Naive thymus-derived CD4-positive, alpha-beta T cell (primary cell): Measurements from ENCODE around the gene KDM3B. TPM values are rescaled to one million over a fixed set of nuclear protein-coding genes. Genes with fewer than 3 reads are reported as not detected.

ENCODE experiments used
- ATAC-seq: fragments of 150-1000 bp; cut with Tn5 transposase; 2 replicates; pipeline ENCODE4 v1.10.0; 2021; ENCODE audit warnings: mild to moderate bottlenecking, moderate library complexity
- CTCF ChIA-PET: fragments of 350-600 bp; sonication (Branson Sonifier 250); formaldehyde crosslinking; loops from one replicate; lab custom pipeline; 2021; ENCODE audit warnings: antibody characterized with exemption; lab: Charles Lee
- POLR2A ChIA-PET: fragments of 350-600 bp; sonication (Branson Sonifier 250); formaldehyde crosslinking; loops from one replicate; lab custom pipeline; 2021; ENCODE audit warnings: antibody characterized with exemption, inconsistent platforms; lab: Charles Lee
- DNase-seq, 9 donors: peaks; one replicate each; pipeline versions ENCODE4 v3.0.0 to v3.0.0-alpha.2; 2020 to 2022; ENCODE audit warnings: mixed read lengths in 1 of 9
- H3K27ac ChIP-seq: one replicate; pipeline ENCODE4 v1.7.0; 2013; ENCODE audit warnings: mild to moderate bottlenecking, low read depth, low read length, moderate library complexity
- H3K27me3 ChIP-seq, 2 donors: one replicate each; pipeline ENCODE4 v1.7.0; 2013; ENCODE audit warnings: low read length in 2 of 2, mild to moderate bottlenecking in 2 of 2, moderate library complexity in 2 of 2; ENCODE audit not compliant: control insufficient read depth in 2 of 2, insufficient read depth in 2 of 2
- H3K36me3 ChIP-seq, 3 experiments: 1 replicate in 2 of 3; 2 replicates in 1 of 3; pipeline ENCODE4 v1.7.0; 2013; ENCODE audit warnings: low read length in 3 of 3, mild to moderate bottlenecking in 3 of 3, moderate library complexity in 1 of 3; ENCODE audit not compliant: insufficient read depth in 3 of 3, control insufficient read depth in 2 of 3
- H3K4me1 ChIP-seq, 2 donors: one replicate each; pipeline ENCODE4 v1.7.0; 2013; ENCODE audit warnings: low read length in 2 of 2, mild to moderate bottlenecking in 2 of 2, moderate library complexity in 1 of 2; ENCODE audit not compliant: control insufficient read depth in 2 of 2, insufficient read depth in 2 of 2
- H3K4me3 ChIP-seq: 2 replicates; pipeline ENCODE4 v1.7.0; 2013; ENCODE audit warnings: mild to moderate bottlenecking, low read length
- H3K9me3 ChIP-seq, 3 experiments: 1 replicate in 2 of 3; 2 replicates in 1 of 3; pipeline ENCODE4 v1.7.0; 2013; ENCODE audit warnings: low read length in 3 of 3; ENCODE audit not compliant: control insufficient read depth in 2 of 3
- H3K27ac Mint-ChIP-seq, 9 donors: one replicate each; pipeline ENCODE4 v1.8.0; 2020 to 2022; ENCODE audit warnings: mixed read lengths in 9 of 9, mild to moderate bottlenecking in 8 of 9, moderate library complexity in 5 of 9, inconsistent platforms in 2 of 9
- H3K27me3 Mint-ChIP-seq, 5 donors: one replicate each; pipeline ENCODE4 v1.8.0; 2021 to 2022; ENCODE audit warnings: mixed read lengths in 5 of 5, mild to moderate bottlenecking in 1 of 5
- H3K36me3 Mint-ChIP-seq, 5 donors: one replicate each; pipeline ENCODE4 v1.8.0; 2020 to 2022; ENCODE audit warnings: mixed read lengths in 5 of 5, mild to moderate bottlenecking in 3 of 5, inconsistent platforms in 1 of 5
- H3K4me1 Mint-ChIP-seq, 7 donors: one replicate each; pipeline ENCODE4 v1.8.0; 2020 to 2022; ENCODE audit warnings: mixed read lengths in 7 of 7, mild to moderate bottlenecking in 3 of 7, inconsistent platforms in 1 of 7
- H3K4me3 Mint-ChIP-seq, 10 donors: one replicate each; pipeline ENCODE4 v1.8.0; 2020 to 2022; ENCODE audit warnings: mild to moderate bottlenecking in 10 of 10, mixed read lengths in 10 of 10, moderate library complexity in 6 of 10, inconsistent platforms in 2 of 10
- H3K9me3 Mint-ChIP-seq, 11 donors: one replicate each; pipeline ENCODE4 v1.8.0; 2020 to 2022; ENCODE audit warnings: mixed read lengths in 11 of 11, mild to moderate bottlenecking in 4 of 11, inconsistent platforms in 1 of 11, moderate library complexity in 1 of 11
- intact Hi-C, 2 donors: fragments of 100-400 bp; cut with micrococcal nuclease; formaldehyde crosslinking; loops; one replicate each; pipeline ENCODE4 v1.15.1; 2023
- polyA plus RNA-seq, 2 donors: library from polyadenylated mRNA; unstranded; fragments of 300-500 nt; fragmentation: Illumina TruSeq; gene quantifications; one replicate each; pipeline ENCODE4 v1.2.3, GENCODE V29; 2021
- total RNA-seq, 6 experiments: library from RNA in 5 of 6; stranded (reverse) in 5 of 6; gene quantifications; 1 replicate in 5 of 6; 2 replicates in 1 of 6; pipeline ENCODE4 v1.2.3 and lab custom pipeline; 2021 to 2026

Gene KDM3B, protein sequence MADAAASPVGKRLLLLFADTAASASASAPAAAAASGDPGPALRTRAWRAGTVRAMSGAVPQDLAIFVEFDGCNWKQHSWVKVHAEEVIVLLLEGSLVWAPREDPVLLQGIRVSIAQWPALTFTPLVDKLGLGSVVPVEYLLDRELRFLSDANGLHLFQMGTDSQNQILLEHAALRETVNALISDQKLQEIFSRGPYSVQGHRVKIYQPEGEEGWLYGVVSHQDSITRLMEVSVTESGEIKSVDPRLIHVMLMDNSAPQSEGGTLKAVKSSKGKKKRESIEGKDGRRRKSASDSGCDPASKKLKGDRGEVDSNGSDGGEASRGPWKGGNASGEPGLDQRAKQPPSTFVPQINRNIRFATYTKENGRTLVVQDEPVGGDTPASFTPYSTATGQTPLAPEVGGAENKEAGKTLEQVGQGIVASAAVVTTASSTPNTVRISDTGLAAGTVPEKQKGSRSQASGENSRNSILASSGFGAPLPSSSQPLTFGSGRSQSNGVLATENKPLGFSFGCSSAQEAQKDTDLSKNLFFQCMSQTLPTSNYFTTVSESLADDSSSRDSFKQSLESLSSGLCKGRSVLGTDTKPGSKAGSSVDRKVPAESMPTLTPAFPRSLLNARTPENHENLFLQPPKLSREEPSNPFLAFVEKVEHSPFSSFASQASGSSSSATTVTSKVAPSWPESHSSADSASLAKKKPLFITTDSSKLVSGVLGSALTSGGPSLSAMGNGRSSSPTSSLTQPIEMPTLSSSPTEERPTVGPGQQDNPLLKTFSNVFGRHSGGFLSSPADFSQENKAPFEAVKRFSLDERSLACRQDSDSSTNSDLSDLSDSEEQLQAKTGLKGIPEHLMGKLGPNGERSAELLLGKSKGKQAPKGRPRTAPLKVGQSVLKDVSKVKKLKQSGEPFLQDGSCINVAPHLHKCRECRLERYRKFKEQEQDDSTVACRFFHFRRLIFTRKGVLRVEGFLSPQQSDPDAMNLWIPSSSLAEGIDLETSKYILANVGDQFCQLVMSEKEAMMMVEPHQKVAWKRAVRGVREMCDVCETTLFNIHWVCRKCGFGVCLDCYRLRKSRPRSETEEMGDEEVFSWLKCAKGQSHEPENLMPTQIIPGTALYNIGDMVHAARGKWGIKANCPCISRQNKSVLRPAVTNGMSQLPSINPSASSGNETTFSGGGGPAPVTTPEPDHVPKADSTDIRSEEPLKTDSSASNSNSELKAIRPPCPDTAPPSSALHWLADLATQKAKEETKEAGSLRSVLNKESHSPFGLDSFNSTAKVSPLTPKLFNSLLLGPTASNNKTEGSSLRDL (N-terminal part only)
- total RNA-seq (10 to 100 TPM; 67.7 to 90.2 (median 82.8) TPM), polyA plus RNA-seq (10 to 100 TPM; 12.8 to 15.1 TPM), total RNA-seq (lab: John Stamatoyannopoulos, UW) (243 reads per million, percentile 94 among the genes with 10 or more reads in this experiment)

DNA sequence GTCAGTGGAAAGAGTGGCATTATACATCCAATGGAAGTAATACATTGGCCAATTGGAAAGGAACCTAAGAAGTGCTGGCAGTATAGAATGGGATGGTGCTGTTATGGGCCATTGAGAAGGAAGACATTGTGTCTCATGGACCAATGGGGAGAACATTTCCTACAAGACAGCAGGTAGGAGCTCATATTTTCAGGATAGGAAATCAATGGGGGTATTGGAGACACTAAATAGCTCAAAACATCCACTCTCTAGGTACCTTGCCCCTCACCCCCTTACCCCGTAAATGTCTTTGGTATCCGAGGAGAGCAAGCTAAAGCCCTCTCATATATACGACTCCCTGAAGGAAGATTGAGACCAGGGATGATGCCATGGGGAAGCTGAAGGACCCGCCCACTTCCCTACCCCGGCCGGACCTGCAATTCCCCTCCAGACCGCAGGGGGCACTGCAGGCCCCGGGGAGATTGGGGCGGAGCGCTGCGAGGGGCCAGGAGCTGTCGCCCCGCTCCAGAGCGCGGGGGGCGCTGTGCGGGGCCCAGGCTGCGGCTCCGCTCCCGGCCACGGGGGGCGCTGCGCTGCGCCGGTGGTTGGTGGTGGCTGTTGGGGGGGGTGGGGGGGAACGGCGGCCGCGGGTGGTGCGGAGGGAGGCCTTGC is at the start of gene KDM3B:
KDM3B (plus strand) TSS at position 615 of the 651 bp plus-strand sequence. CDS start 111 bp downstream, outside the sequence.
- peaks cover 30 to 54% (median 48%) of the 10 kb centered on the region in 7 donors for H3K4me1 Mint-ChIP-seq
- Histone ChIP-seq H3K27me3 (no peaks in the 10 kb centered on the region), H3K4me1 (peaks cover 18 to 32% of the 10 kb centered on the region in 2 donors), H3K4me3 (peak within 1 kb of the TSS; percentile 93), H3K27ac (peak within 1 kb of the TSS; percentile 91), H3K36me3 (peaks cover 4 to 22% (median 5%) of the 10 kb centered on the region in 3 experiments), H3K9me3 (peaks cover 0 to 6% (median 0%) of the 10 kb centered on the region in 3 experiments)
- H3K27ac Mint-ChIP-seq = peak within 1 kb of the TSS; percentile 90 to 98 (median 96)
- peaks cover 0 to 15% (median 12%) of the 10 kb centered on the region in 5 donors for H3K36me3 Mint-ChIP-seq
- ATAC-seq = peak; percentile 96
- H3K4me3 Mint-ChIP-seq = peak within 1 kb of the TSS; percentile 88 to 98 (median 96)
- ChIA-PET CTCF (interaction anchor here (0.6 to 4.0 kb wide), 14 partner anchors 12 to 191 kb away, joined by 3 to 117 read pairs (median 5); partner anchors contain the start of genes BRD8, CDC25C, ETF1 and FAM53C), POLR2A (interaction anchor here (0.7 to 9.7 kb wide), 8 partner anchors 15 to 223 kb away, joined by 3 to 343 read pairs (median 5); partner anchors contain the start of genes CDC25C, FAM53C, HSPA9 and KIF20A)
- H3K27me3 Mint-ChIP-seq = no peaks in the 10 kb centered on the region
- peak; percentile 82 to 100 (median 96) for DNase-seq
- intact Hi-C loops = loop anchor here (1.0 to 10.0 kb wide), 14 partner anchors 14 to 1825 kb away; partner anchors contain the start of genes CDC25C (in 2 of the 2), ETF1 (in 2 of the 2), FAM53C (in 2 of the 2) and CDC23 (in 1 of the 2)
- peaks cover 0 to 9% (median 0%) of the 10 kb centered on the region in 11 donors for H3K9me3 Mint-ChIP-seq

DNA sequence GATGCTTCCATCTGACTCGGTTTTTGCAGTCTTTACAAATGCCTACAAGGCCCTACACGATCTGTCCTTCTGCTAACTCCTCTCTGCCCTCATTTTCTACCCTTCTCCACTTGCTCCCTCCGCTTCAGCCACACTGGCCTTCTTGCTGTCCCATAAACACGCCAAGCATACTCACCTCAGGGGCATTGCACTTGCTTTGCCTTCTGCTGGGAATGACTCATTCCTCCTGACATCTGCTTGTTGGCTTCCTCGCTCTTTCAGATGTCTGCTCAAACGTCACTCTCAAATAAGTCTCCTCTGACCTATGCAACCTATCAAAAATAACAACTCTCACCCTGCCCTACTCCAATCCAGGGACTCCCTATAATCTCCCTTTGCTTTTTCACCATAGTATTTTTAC is 49.1 kb upstream of the KDM3B start:
- no peaks in the 10 kb centered on the region for H3K36me3 ChIP-seq
- H3K4me1 ChIP-seq = no peaks in the 10 kb centered on the region
- H3K27me3 Mint-ChIP-seq = no peaks in the 10 kb centered on the region
- no peaks in the 10 kb centered on the region for H3K4me1 Mint-ChIP-seq
- H3K9me3 Mint-ChIP-seq = peaks cover 0 to 4% (median 0%) of the 10 kb centered on the region in 11 donors
- DNase-seq (no peak), ATAC-seq (no peak)
- H3K4me3 Mint-ChIP-seq = no peak overlapping the region
- H3K27me3 ChIP-seq = no peaks in the 10 kb centered on the region
- ChIA-PET POLR2A (no interaction called here), CTCF (no interaction called here)
- no peak overlapping the region for H3K4me3 ChIP-seq
- H3K27ac ChIP-seq = no peak overlapping the region
- peak overlapping the region in 1 of 9 donors; percentile 33 for H3K27ac Mint-ChIP-seq
- no peaks in the 10 kb centered on the region for H3K9me3 ChIP-seq
- intact Hi-C loops = no loop called here
- H3K36me3 Mint-ChIP-seq = peaks cover 0 to 16% (median 0%) of the 10 kb centered on the region in 5 donors

DNA sequence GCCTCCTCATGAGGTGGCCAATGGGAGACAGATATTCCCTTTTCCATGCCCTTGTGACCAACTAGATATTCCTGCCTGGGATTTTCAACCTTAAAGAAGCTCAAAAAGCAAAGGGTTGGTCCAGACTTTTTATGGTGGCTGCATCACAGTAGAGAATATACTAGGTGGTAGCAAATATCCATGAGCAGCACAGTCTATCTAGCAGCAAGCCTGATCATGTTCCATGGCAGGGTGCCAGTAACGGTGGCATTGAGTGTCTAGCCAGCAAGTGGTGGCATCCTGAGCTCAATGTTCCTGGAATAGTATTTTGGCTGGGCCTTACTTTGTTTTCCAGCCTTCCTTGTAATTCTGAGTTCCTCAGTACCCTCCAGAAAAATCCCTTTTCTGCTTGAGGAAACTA is 46.7 kb upstream of the KDM3B start:
- ChIA-PET CTCF (no interaction called here), POLR2A (no interaction called here)
- ATAC-seq (no peak), DNase-seq (peak in 1 of 9 donors; percentile 4)
- H3K36me3 Mint-ChIP-seq = peaks cover 0 to 9% (median 0%) of the 10 kb centered on the region in 5 donors
- no peaks in the 10 kb centered on the region for H3K4me1 Mint-ChIP-seq
- H3K9me3 Mint-ChIP-seq = no peaks in the 10 kb centered on the region
- Histone ChIP-seq H3K27me3 (no peaks in the 10 kb centered on the region), H3K36me3 (no peaks in the 10 kb centered on the region), H3K27ac (no peak overlapping the region), H3K4me1 (no peaks in the 10 kb centered on the region), H3K4me3 (no peak overlapping the region), H3K9me3 (no peaks in the 10 kb centered on the region)
- no peaks in the 10 kb centered on the region for H3K27me3 Mint-ChIP-seq
- intact Hi-C loops = no loop called here
- no peak overlapping the region for H3K27ac Mint-ChIP-seq
- no peak overlapping the region for H3K4me3 Mint-ChIP-seq

DNA sequence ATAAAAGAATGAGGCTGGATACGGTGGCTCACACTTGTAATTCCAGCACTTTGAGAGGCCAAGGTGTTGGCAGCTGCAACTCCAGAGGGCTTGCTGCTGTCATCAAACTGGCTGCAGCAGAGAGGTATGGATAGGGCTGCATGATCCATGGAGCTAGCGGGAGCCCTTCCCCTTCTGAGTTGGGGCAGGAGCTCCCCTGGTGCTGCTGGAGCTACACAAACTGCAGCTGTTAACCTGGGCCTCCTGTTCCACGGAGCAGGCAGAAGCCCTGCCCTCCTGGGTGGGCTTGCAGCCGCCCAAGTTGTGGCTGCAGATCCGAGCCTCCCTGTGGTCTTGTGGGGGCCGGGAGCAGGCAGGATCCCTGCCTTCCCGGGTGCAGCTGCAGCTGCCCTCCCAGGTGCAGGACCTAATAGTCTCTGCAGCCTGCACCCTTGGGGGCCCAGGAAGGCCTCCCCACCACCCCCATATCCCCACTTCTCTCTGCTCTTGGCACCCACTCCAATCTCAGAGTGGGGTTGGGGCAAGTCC is 36.7 kb upstream of the KDM3B start:
- H3K4me1 Mint-ChIP-seq = no peaks in the 10 kb centered on the region
- no peak for DNase-seq
- H3K27me3 ChIP-seq = no peaks in the 10 kb centered on the region
- H3K4me3 Mint-ChIP-seq = no peak overlapping the region
- no peaks in the 10 kb centered on the region for H3K9me3 ChIP-seq
- H3K27me3 Mint-ChIP-seq = no peaks in the 10 kb centered on the region
- no peak for ATAC-seq
- no peaks in the 10 kb centered on the region for H3K4me1 ChIP-seq
- no peaks in the 10 kb centered on the region for H3K9me3 Mint-ChIP-seq
- peaks cover 0 to 23% (median 0%) of the 10 kb centered on the region in 5 donors for H3K36me3 Mint-ChIP-seq
- ChIA-PET POLR2A (no interaction called here), CTCF (no interaction called here)
- H3K36me3 ChIP-seq = no peaks in the 10 kb centered on the region
- intact Hi-C loops = no loop called here
- H3K27ac Mint-ChIP-seq = no peak overlapping the region
- no peak overlapping the region for H3K4me3 ChIP-seq
- H3K27ac ChIP-seq = no peak overlapping the region

DNA sequence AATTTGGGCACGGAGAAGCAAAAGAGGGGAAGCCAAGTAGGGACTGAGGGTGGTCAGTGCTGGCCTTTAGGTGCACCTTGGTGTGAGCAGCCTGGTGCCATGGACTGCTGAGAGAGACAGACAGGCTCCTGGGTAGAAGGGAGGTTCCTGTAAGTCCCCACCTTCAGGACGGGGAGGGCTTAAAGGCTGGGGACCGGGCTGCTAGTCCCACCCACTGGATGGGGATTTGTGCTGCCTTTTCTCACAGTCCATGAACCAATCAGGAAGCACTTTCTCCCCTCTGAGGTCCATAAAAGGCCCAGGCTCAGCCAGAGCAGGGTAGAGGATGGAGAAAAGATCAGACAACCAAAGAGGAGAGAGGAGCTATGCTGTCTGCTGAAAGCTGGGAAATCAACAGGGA is 36.1 kb upstream of the KDM3B start:
- Mint-ChIP-seq H3K4me1 (no peaks in the 10 kb centered on the region), H3K27ac (no peak overlapping the region), H3K4me3 (no peak overlapping the region), H3K36me3 (peaks cover 0 to 23% (median 0%) of the 10 kb centered on the region in 5 donors), H3K9me3 (no peaks in the 10 kb centered on the region), H3K27me3 (no peaks in the 10 kb centered on the region)
- H3K27me3 ChIP-seq = no peaks in the 10 kb centered on the region
- ChIA-PET POLR2A (no interaction called here), CTCF (no interaction called here)
- H3K36me3 ChIP-seq = no peaks in the 10 kb centered on the region
- H3K27ac ChIP-seq = no peak overlapping the region
- H3K9me3 ChIP-seq = no peaks in the 10 kb centered on the region
- H3K4me3 ChIP-seq = no peak overlapping the region
- no peak for DNase-seq
- H3K4me1 ChIP-seq = no peaks in the 10 kb centered on the region
- intact Hi-C loops = no loop called here
- ATAC-seq = no peak
